Measurements from ENCODE around the gene FCER2. TPM values are rescaled to one million over a fixed set of nuclear protein-coding genes. Genes with fewer than 3 reads are reported as not detected.

Gene FCER2
- total RNA-seq, 1 donor from 2014 or later, result not detected

DNA sequence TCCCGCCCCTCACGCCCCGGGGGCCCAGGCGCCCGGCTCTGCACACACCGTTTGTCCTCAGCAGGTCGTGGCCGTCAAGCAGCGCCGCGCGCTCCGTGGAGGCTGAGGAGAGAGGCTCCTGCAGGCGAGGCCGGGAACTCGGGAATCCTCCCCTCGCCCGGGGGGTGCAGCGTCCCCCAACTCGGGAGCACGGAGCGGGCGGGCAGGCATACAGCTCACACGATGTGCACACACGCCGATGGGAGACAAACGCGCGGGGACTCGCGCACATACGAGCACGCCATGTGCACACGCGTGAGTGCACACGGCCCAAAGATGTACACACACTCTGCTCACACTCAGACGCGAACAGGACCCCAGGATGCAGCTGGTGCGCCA, 29.3 kb upstream of the FCER2 start:
- no peaks in the 10 kb centered on the region for H3K36me3 ChIP-seq (ENCODE audit: control insufficient read depth, insufficient read depth, low read length)
- no peak overlapping the region for H3K4me3 ChIP-seq (ENCODE audit: low read depth, low read length)
- DNase-seq (ENCODE audit: low read depth), result no peak
- TF ChIP-seq CTCF (IDR thresholded peaks at IDR 0.05; ENCODE audit: insufficient read depth, low read length, poor library complexity, severe bottlenecking), result no peak
- H3K27me3 ChIP-seq (ENCODE audit: control insufficient read depth, insufficient read depth, low read length), result peaks cover 45% of the 10 kb centered on the region

GRCh38 chr19:7730286-7731217, 28.6 kb upstream of the FCER2 start:
- TF ChIP-seq CTCF (IDR thresholded peaks at IDR 0.05; ENCODE audit: insufficient read depth, low read length, poor library complexity, severe bottlenecking), result no peak
- Histone ChIP-seq H3K27me3 (ENCODE audit: control insufficient read depth, insufficient read depth, low read length) (peaks cover 43% of the 10 kb centered on the region), H3K36me3 (ENCODE audit: control insufficient read depth, insufficient read depth, low read length) (no peaks in the 10 kb centered on the region), H3K4me3 (ENCODE audit: low read depth, low read length) (no peak overlapping the region)
- no peak for DNase-seq (ENCODE audit: low read depth)

DNA sequence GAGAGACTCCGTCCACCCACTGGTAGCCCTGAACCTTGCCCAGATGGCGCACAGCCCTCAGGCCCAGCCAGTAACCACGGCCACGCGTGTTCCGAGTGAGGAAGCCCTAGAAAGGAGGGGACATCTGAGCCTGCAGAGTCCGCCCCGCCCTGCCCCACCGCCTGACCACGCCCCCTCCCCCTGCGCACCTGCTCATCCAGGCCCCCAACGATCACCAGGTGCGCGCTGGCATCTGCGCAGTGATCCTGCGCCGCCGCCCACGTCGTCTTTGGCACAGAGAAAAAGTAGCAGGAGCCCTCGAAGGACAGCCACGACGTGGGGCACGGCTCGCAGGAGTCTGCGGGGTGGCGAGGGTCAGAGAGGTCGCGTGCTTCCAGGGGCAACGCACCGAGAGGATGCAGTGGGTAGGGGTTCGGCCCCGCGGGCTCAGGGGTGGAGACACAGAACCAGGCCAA, 27.9 kb upstream of the FCER2 start:
- no peaks in the 10 kb centered on the region for H3K36me3 ChIP-seq (ENCODE audit: control insufficient read depth, insufficient read depth, low read length)
- no peak for TF ChIP-seq CTCF (IDR thresholded peaks at IDR 0.05; ENCODE audit: insufficient read depth, low read length, poor library complexity, severe bottlenecking)
- peaks cover 41% of the 10 kb centered on the region for H3K27me3 ChIP-seq (ENCODE audit: control insufficient read depth, insufficient read depth, low read length)
- H3K4me3 ChIP-seq (ENCODE audit: low read depth, low read length), result no peak overlapping the region
- no peak for DNase-seq (ENCODE audit: low read depth)

DNA sequence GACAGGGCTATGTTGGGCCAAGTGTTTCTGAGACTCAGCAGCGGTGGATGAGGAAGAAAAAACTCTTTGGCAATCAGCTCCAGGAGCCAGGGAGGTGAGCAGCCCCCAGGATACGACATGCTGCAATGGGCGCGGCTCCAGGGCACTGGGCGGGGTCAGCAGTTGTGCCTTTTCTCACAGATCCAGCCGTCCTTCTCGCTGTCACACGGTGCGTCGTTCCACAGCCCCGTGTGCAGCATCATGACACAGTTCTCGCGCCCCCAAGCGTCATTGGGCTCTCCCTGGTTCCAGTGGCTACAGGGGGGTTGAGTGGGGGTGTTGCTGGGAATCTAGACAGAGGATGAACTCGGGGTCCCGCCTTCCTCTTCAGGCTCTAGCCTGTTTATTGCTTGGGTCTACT, 27.3 kb upstream of the FCER2 start:
- no peak for DNase-seq (ENCODE audit: low read depth)
- TF ChIP-seq CTCF (IDR thresholded peaks at IDR 0.05; ENCODE audit: insufficient read depth, low read length, poor library complexity, severe bottlenecking), result no peak
- H3K27me3 ChIP-seq (ENCODE audit: control insufficient read depth, insufficient read depth, low read length), result peaks cover 39% of the 10 kb centered on the region

GRCh38 chr19:7725791-7726190, 23.9 kb upstream of the FCER2 start:
- no peak for TF ChIP-seq CTCF (IDR thresholded peaks at IDR 0.05; ENCODE audit: insufficient read depth, low read length, poor library complexity, severe bottlenecking)
- no peak overlapping the region for H3K4me3 ChIP-seq (ENCODE audit: low read depth, low read length)
- no peaks in the 10 kb centered on the region for H3K36me3 ChIP-seq (ENCODE audit: control insufficient read depth, insufficient read depth, low read length)
- DNase-seq (ENCODE audit: low read depth), result no peak
- H3K27me3 ChIP-seq (ENCODE audit: control insufficient read depth, insufficient read depth, low read length), result peaks cover 22% of the 10 kb centered on the region

More for the DNA sequence above, 27.3 kb upstream of the FCER2 start:
- H3K4me3 ChIP-seq (ENCODE audit: low read depth, low read length), result no peak overlapping the region
- H3K36me3 ChIP-seq (ENCODE audit: control insufficient read depth, insufficient read depth, low read length), result no peaks in the 10 kb centered on the region

Measured in kidney epithelial cell (primary cell).